SKM-1 treated with dmso at 0.1 percent for 144 hours (cell line): Measurements from ENCODE around the gene HELZ2.

Experiments
- DNase-seq: peaks from one replicate; lab custom pipeline; 2025; ENCODE audit not compliant: unreplicated experiment; lab: John Stamatoyannopoulos, UW

Gene HELZ2

DNA sequence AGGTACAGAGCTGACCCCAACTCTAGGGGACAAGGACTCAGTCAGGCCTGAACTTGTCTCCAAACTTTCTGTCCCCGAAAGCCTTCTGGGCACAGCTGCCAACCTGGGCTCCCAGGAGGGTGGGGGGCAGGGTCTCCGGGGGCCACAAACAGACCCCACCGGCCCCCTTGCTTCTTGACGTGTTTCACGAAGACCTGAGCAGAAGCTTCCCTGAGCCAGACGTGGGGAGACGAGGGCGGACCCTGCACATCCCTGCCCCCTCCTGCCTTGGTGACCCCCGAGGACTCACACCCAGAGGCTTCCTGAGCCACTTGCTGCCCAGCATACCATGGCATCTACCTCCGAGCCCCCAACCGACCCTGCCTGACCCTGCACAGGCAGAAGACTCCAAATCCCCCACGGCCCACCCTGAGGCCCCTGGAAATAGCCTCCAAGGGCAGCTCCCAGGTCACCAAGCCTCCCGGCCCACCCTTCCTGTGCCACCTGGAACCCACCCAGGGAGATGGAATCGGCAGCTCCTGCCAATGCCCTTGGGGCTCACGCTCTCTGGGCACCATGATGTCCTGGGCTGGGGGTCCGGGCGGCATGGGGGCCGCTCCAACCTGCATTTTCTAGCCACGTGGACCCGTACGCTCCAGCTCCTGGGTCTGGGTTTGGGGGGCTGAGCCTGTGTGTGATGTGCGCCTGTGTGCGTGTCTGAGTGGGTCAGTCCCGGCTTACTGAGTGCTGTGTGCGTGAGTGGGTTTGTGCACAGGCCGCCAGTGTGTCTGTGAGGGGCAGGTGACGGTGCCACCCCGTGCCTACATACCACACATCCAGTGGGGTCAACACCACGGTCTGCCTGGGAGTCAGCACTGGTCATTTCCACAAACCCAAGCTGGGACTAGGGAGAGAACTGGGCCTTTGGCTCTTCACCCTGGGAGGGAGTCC, 34.3 kb downstream of the HELZ2 start:
- DNase-seq = no peak

DNA sequence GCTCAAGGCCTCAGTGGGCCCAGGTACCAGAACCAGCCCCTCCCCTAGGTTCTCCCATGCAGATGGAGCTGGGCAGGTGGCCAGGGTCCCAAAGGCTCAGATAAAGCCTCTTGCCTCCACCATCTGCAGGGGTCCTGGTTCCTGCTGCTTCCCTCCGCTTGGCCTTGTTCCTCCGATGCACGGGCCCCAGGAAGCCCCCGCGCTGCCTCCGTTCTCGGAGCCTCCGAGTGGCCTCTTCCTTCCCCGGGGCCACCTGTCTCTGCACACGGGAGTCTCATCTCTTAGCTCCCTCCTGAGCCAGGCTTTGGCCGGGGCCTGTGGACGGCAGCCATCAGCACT, 35.0 kb downstream of the HELZ2 start:
- DNase-seq = no peak

GRCh38 chr20:63538204-63539091, 35.6 kb downstream of the HELZ2 start:
- DNase-seq = no peak

- DNase-seq = peak; percentile 88
Measured at GRCh38 chr20:63537525-63538203, 36.4 kb downstream of the HELZ2 start.

GRCh38 chr20:63536997-63537524, 37.0 kb downstream of the HELZ2 start, which contains the start of gene PTK6:
PTK6 (minus strand) TSS chr20:63537376; CDS start chr20:63537314, 62 bp downstream.
- DNase-seq = peak; percentile 27

DNA sequence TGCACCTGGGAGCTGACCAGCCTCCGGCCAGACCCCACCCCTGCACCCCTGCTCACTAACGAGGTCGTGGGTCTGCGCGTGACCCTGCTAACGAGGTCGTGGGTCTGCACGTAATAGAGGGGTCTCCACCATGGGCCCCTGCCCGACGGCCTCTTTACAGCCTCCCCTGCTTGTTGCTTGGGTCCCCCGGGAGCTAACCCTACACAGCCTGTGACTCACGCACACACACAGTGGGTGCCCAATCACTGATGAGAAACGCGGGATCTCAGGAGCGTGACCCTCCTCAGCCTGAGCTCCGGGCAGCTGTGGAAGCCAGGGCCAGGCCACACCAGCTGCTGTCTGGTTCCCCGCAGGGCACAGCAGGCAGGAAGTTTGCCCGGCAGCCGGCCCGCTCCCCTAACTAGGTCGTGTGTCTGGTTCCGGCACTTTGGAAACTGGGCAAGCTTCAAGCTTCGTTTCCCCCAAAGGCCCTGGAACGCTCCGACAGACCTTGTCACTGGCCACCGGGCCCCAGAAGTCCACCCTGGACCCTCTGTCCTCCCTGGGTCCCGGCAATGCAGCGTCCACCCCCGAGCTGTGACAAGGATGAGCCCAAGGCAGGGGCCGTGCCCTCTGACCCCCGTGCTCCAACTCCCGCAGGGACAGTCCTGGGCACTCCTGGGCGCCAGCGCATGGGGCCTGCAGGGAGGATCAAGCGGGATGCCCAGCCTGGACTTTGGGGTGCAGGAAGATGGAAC, 37.6 kb downstream of the HELZ2 start:
- no peak for DNase-seq

DNA sequence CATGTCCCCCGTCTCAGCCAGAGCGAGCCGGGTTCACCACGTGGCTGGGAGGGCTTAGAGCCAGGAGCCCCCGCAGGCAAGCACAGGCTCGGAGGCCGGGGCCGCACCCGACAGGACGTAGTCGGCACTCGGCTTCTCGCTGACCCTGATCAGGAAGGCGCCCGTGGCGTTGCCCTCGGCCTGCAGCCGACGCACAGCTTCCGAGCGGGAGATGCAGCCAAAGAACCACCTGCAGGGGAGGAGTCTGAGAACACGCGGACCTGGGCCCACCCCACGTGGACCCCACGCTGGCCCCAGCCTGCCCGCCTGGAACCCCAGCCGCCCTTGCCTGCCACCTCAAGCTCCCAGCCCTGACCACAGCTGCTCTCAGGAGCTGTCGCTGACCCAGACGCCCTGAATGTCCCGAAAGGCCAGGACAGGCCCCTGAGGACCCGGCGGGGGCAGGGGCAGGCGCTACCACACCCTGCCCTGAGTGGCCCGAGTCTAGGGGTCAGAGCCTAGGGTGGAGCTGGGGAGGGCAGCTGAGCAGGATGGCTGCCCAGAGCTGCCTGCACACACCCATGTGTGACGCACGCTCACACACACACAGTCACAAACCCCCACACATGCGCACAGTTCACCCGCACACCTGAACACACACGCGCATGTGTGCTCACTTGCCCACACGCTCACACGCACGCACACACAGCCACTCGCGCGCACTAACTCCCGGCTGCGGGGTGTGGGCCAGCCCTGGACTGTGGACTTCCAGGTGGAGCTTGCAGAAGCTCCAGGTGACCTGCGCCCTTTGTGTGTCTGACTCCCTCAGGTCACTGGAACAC, 39.0 kb downstream of the HELZ2 start:
- no peak for DNase-seq

DNA sequence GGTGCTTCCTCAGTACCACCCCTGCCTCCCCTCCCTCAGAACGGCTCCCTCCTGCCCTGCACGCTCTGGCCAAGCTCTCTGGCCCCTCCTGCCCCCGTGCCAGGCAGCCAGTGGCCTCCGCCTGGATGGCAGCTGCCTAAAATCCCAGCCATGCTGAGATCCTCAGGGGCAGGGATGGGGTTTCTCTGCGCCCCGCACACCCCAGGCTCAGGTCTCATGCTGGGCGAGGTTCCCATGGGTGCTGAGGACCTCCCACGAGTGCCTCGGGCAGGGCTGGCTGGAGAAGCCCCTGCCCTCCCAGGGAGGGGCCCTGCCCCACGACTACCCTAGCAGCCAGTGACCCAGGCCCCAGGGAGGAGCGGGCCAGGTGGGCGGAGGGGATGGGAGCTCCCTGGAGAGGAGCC, 39.6 kb downstream of the HELZ2 start:
- no peak for DNase-seq

GRCh38 chr20:63533871-63534393, 40.1 kb downstream of the HELZ2 start:
- DNase-seq = no peak

GRCh38 chr20:63533388-63533787, 40.7 kb downstream of the HELZ2 start:
- DNase-seq = no peak

GRCh38 chr20:63532449-63532971, 41.5 kb downstream of the HELZ2 start:
- DNase-seq = no peak

GRCh38 chr20:63531686-63532448, 42.2 kb downstream of the HELZ2 start:
- no peak for DNase-seq

GRCh38 chr20:63530788-63531160, 43.3 kb downstream of the HELZ2 start:
- no peak for DNase-seq

DNA sequence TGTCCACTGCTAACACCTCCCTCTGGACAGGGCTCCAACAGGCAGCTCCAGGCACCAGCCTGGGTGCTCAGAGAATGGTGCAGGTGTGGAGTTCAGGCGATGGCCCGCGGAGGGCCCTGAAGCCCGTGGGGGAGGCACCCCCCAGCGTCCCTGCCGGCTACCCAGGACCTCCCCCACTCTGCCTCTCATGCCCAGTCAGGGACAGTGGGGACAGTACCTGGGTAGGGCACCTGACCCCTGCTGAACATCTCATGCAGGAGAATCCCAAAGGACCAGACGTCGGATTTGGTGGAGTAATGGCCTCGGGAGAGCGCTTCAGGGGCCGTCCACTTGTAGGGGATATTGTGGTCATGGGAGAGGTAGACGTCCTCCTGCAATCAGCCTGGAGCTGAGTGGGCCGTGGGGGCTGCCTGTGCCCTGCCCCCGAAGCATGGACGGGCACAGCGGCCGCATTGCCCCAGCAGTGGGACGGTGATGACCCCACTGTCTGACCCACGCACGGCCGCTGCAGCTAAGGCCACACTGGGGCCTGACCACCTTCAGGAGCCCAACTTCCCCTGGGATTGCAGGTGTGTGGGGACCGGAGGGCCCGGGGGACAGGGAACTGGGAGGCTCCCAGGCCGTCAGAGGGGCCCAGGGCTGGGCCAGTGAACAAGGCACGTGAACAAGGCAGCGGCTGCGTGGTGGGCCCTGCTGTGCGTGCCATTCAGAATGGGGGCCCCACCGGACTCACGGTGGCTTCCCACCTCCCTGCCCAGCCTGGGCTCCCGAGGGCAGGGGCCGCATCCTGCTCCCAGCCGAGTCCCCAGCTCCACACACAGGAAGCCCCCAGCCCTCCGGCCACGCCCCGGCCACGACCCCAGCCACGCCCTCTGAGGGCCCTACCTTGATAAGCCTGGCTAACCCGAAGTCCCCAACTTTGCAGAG, 43.9 kb downstream of the HELZ2 start:
- no peak for DNase-seq

- DNase-seq = no peak
Measured at GRCh38 chr20:63529180-63529860, 44.7 kb downstream of the HELZ2 start.

DNA sequence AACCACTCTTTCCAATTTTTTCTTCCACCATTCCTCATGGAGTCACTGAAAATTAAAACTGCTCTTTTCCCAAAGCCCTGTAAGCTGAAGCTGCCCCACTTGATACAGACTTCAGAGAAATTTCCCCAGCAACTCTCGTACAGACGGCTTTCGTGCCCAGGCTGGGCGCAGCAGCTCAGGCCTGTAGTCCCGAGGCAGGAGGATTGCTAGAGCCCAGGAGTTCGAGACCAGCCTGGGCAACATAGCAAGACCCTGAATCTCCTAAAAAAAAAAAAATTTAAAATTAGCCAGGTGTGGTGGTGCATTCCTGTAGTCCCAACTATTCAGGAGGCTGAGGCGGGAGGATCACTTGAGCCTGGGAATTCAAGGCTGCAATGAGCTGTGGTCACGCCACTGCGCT, 46.9 kb downstream of the HELZ2 start:
- no peak for DNase-seq

- peak; percentile 20 for DNase-seq
Measured at GRCh38 chr20:63525971-63526370, 48.1 kb downstream of the HELZ2 start.
